Transverse colon (tissue), 4 donors: ENCODE measurements around the gene OR52E2. TPM values are rescaled to one million over a fixed set of nuclear protein-coding genes. Genes with fewer than 3 reads are reported as not detected.

ENCODE experiments used
- DNase-seq: peaks from one replicate; pipeline ENCODE4 v3.0.0-alpha.2; 2019
- H3K27ac ChIP-seq, 4 donors: fragments of 200-600 bp; sonication (generic); 2 replicates each; pipeline ENCODE4 v1.5.1; 2016 to 2018; ENCODE audit warnings: inconsistent platforms in 4 of 4
- H3K27me3 ChIP-seq: fragments of 200-600 bp; sonication (generic); 2 replicates; pipeline ENCODE4 v1.5.1; 2017; ENCODE audit warnings: inconsistent platforms
- H3K36me3 ChIP-seq, 4 donors: fragments of 200-600 bp; sonication (generic); 2 replicates each; pipeline ENCODE4 v1.5.1; 2017 to 2019; ENCODE audit warnings: inconsistent platforms in 4 of 4
- H3K4me1 ChIP-seq, 4 donors: fragments of 200-600 bp; sonication (generic); 2 replicates each; pipeline ENCODE4 v1.5.1; 2017 to 2020; ENCODE audit warnings: inconsistent platforms in 4 of 4
- H3K4me3 ChIP-seq, 4 donors: fragments of 200-600 bp; sonication (generic); 1 replicate in 1 of 4; 2 replicates in 3 of 4; pipeline versions ENCODE4 v1.5.1 to v1.6.1; 2017 to 2019; ENCODE audit warnings: inconsistent platforms in 4 of 4
- H3K9me3 ChIP-seq, 2 donors: fragments of 200-600 bp; sonication (generic); 2 replicates each; pipeline ENCODE4 v1.5.1; 2017 to 2019; ENCODE audit warnings: inconsistent platforms in 2 of 2
- CTCF ChIP-seq, 5 experiments: fragments of 200-600 bp in 3 of 5; fragments of 450-650 bp in 2 of 5; sonication (generic) in 3 of 5; IDR thresholded peaks; 1 replicate in 2 of 5; 2 replicates in 3 of 5; pipeline ENCODE4 v1.5.1; 2016 to 2017; ENCODE audit warnings: antibody characterized with exemption in 5 of 5, inconsistent platforms in 3 of 5, mild to moderate bottlenecking in 2 of 5, moderate library complexity in 1 of 5
- EP300 ChIP-seq: sonication (generic); formaldehyde crosslinking; IDR thresholded peaks from one replicate; pipeline ENCODE4 v1.6.1; 2017; ENCODE audit warnings: antibody characterized with exemption, low read depth
- POLR2A ChIP-seq: fragments of 450-650 bp; IDR thresholded peaks from one replicate; pipeline ENCODE4 v1.6.1; 2016; ENCODE audit warnings: antibody characterized with exemption, mild to moderate bottlenecking, moderate library complexity
- POLR2AphosphoS5 ChIP-seq, 3 donors: sonication (generic); formaldehyde crosslinking; IDR thresholded peaks; one replicate each; pipeline ENCODE4 v1.6.1; 2016; ENCODE audit warnings: antibody characterized with exemption in 3 of 3
- WGBS, 2 donors: methylation state at CpG; one replicate each; pipeline ENCODE4 v1.1.5; 2018; ENCODE audit warnings: low coverage in 1 of 2; 5-methylcytosine and 5-hydroxymethylcytosine counted together
- in situ Hi-C, 4 donors: fragments of 200-750 bp; cut with MboI; loops; one replicate each; pipeline versions ENCODE4 v1.15.0 to v1.15.1; 2017; ENCODE audit warnings: low sequenced_read_pairs in 3 of 4, low pct_ligation_motif_present in 1 of 4, low pct_unique_long_range_greater_than_20kb in 1 of 4
- intact Hi-C: fragments of 100-400 bp; cut with DNase I; formaldehyde crosslinking; loops from one replicate; pipeline ENCODE4 v1.15.1; 2023; ENCODE audit warnings: low total_unique reads
- total RNA-seq, 4 donors: library from RNA; depleted of rRNA; stranded (reverse); fragments of >200 nt; gene quantifications; one replicate each; pipeline ENCODE4 v1.1.0, GENCODE V29; 2016

Gene OR52E2
- total RNA-seq, 4 donors from 2014 or later = not detected

GRCh38 chr11:5042091-5042490, 17.3 kb downstream of the OR52E2 start:
- no peak for DNase-seq
- H3K4me3 ChIP-seq = no peak overlapping the region
- intact Hi-C loops = no loop called here
- in situ Hi-C loops = no loop called here
- no peaks in the 10 kb centered on the region for H3K4me1 ChIP-seq
- no peaks in the 10 kb centered on the region for H3K27me3 ChIP-seq
- no peaks in the 10 kb centered on the region for H3K36me3 ChIP-seq
- whole genome bisulfite sequencing, 2 donors = 64% methylated on average over 3 of the region's 3 CpGs; no CpG with 5 or more reads in 1 of the 2 donors
- no peak overlapping the region for H3K27ac ChIP-seq
- H3K9me3 ChIP-seq = no peaks in the 10 kb centered on the region
- TF ChIP-seq POLR2AphosphoS5 (IDR thresholded peaks at IDR 0.05) (no peak), EP300 (no peak), CTCF (IDR thresholded peaks at IDR 0.05) (no peak), POLR2A (no peak)

DNA sequence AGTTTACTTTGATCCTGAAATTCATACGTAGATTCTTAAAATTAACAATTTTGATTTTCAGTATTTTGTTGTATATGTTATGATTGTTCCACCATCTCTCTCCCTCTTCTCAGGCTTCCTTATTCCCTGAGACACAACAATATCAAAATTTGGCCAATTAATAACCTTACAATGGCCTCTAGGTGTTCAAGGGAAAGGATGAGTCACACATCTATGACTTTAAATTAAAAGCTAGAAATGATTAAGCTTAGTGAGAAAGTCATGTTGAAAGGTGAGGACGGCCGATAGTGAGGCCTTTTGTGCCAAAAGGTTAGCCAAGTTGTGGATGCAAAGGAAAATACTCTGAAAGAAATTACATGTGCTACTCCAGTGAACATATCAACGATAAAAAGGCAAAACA, 18.6 kb downstream of the OR52E2 start:
- no peaks in the 10 kb centered on the region for H3K27me3 ChIP-seq
- intact Hi-C loops (no loop called here), in situ Hi-C loops (no loop called here)
- no peaks in the 10 kb centered on the region for H3K36me3 ChIP-seq
- H3K4me1 ChIP-seq = no peaks in the 10 kb centered on the region
- H3K9me3 ChIP-seq = no peaks in the 10 kb centered on the region
- no peak overlapping the region for H3K27ac ChIP-seq
- 67 to 78% methylated on average over 4 of the region's 4 CpGs for WGBS, 2 donors
- no peak for TF ChIP-seq CTCF (IDR thresholded peaks at IDR 0.05)
- TF ChIP-seq POLR2A = no peak
- no peak for TF ChIP-seq EP300
- no peak for TF ChIP-seq POLR2AphosphoS5 (IDR thresholded peaks at IDR 0.05)
- H3K4me3 ChIP-seq = no peak overlapping the region
- DNase-seq = no peak

DNA sequence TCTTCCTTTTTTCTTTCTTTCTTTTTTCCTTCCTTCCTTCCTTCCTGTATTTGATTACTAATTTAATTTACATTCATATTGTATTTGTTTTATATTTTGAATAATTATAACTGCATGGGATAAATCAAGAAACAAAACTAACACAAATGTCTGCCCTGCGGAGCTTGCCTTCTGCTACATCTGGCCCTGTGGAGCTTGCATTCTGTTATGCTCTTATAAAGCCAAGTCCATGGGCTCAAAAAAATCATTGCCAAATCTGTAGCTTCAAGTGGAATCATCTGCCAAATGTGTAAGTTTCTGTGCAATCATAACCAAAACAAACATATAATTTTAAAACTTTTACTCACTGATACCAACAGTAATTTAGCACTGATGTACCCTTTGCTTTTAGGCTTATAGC, 21.1 kb downstream of the OR52E2 start:
- Histone ChIP-seq H3K36me3 (no peaks in the 10 kb centered on the region), H3K9me3 (no peaks in the 10 kb centered on the region), H3K27me3 (no peaks in the 10 kb centered on the region), H3K4me3 (no peak overlapping the region), H3K4me1 (no peaks in the 10 kb centered on the region), H3K27ac (no peak overlapping the region)
- DNase-seq = no peak
- intact Hi-C loops (no loop called here), in situ Hi-C loops (no loop called here)
- WGBS, 2 donors = 71 to 82% methylated on average over 1 of the region's 1 CpG
- TF ChIP-seq EP300 (no peak), CTCF (IDR thresholded peaks at IDR 0.05) (no peak), POLR2AphosphoS5 (IDR thresholded peaks at IDR 0.05) (no peak), POLR2A (no peak)

GRCh38 chr11:5037926-5038325, 21.5 kb downstream of the OR52E2 start:
- intact Hi-C loops (no loop called here), in situ Hi-C loops (no loop called here)
- no peak for TF ChIP-seq POLR2A
- no peak for TF ChIP-seq CTCF (IDR thresholded peaks at IDR 0.05)
- TF ChIP-seq POLR2AphosphoS5 (IDR thresholded peaks at IDR 0.05) = no peak
- no peak for DNase-seq
- Histone ChIP-seq H3K9me3 (no peaks in the 10 kb centered on the region), H3K27me3 (no peaks in the 10 kb centered on the region), H3K27ac (no peak overlapping the region), H3K4me1 (no peaks in the 10 kb centered on the region), H3K4me3 (no peak overlapping the region), H3K36me3 (no peaks in the 10 kb centered on the region)
- WGBS, 2 donors = 35 to 48% methylated on average over 2 of the region's 2 CpGs
